KMS-11 (cell line): ENCODE measurements around the gene USP35.

Source experiments
- H2AFZ ChIP-seq: fragments of 200-600 bp; sonication (generic); 2 replicates; pipeline ENCODE4 v1.6.1; 2016; ENCODE audit warnings: antibody characterized with exemption, mixed run types, low read depth
- H3K27ac ChIP-seq: fragments of 200-600 bp; sonication (generic); 2 replicates; pipeline ENCODE4 v1.6.1; 2016; ENCODE audit warnings: mild to moderate bottlenecking, mixed run types
- H3K27me3 ChIP-seq: fragments of 200-600 bp; sonication (generic); 2 replicates; pipeline ENCODE4 v1.6.1; 2017; ENCODE audit warnings: mild to moderate bottlenecking, low read depth, mixed run types, moderate library complexity; ENCODE audit not compliant: insufficient read depth
- H3K36me3 ChIP-seq: fragments of 200-600 bp; sonication (generic); 2 replicates; pipeline ENCODE4 v1.6.1; 2017; ENCODE audit warnings: mild to moderate bottlenecking, mixed run types; ENCODE audit not compliant: insufficient read depth
- H3K4me1 ChIP-seq: fragments of 200-600 bp; sonication (generic); 2 replicates; pipeline ENCODE4 v1.6.1; 2016; ENCODE audit warnings: mild to moderate bottlenecking, low read depth, mixed run types; ENCODE audit not compliant: poor library complexity, severe bottlenecking
- H3K4me2 ChIP-seq: fragments of 200-600 bp; sonication (generic); 2 replicates; pipeline ENCODE4 v1.7.0; 2016; ENCODE audit warnings: mild to moderate bottlenecking, mixed run types
- H3K4me3 ChIP-seq: fragments of 200-600 bp; sonication (generic); IDR thresholded peaks from 2 replicates; pipeline ENCODE4 v1.6.1; 2017; ENCODE audit warnings: low read depth, low read length, mixed read lengths; ENCODE audit not compliant: insufficient read depth
- H3K79me2 ChIP-seq: fragments of 200-600 bp; sonication (generic); 2 replicates; pipeline ENCODE4 v1.6.1; 2016; ENCODE audit warnings: low read depth, mixed run types; ENCODE audit not compliant: insufficient read depth
- H3K9ac ChIP-seq: fragments of 200-600 bp; sonication (generic); 2 replicates; pipeline ENCODE4 v1.6.1; 2016; ENCODE audit warnings: mild to moderate bottlenecking, mixed run types
- H4K20me1 ChIP-seq: fragments of 200-600 bp; sonication (generic); 2 replicates; pipeline ENCODE4 v1.6.1; 2016; ENCODE audit warnings: mild to moderate bottlenecking, mixed run types; ENCODE audit not compliant: insufficient read depth
- CTCF ChIP-seq: fragments of 200-600 bp; sonication (generic); conservative IDR thresholded peaks from 2 replicates; pipeline ENCODE4 v1.6.1; 2017; ENCODE audit warnings: low read depth, mild to moderate bottlenecking, antibody characterized with exemption, low read length, moderate library complexity, mixed read lengths

The USP35 gene

GRCh38 chr11:78196661-78197091 is 8.0 kb downstream of the USP35 start:
- Histone ChIP-seq H3K36me3 (no peaks in the 10 kb centered on the region), H2AFZ (no peak overlapping the region), H3K9ac (no peak overlapping the region), H3K4me1 (no peaks in the 10 kb centered on the region), H3K79me2 (no peaks in the 10 kb centered on the region), H4K20me1 (no peaks in the 10 kb centered on the region), H3K4me2 (no peak overlapping the region), H3K27me3 (no peaks in the 10 kb centered on the region), H3K27ac (no peak overlapping the region), H3K4me3 (no peak overlapping the region)
- no peak for TF ChIP-seq CTCF

- no peak for TF ChIP-seq CTCF
- no peaks in the 10 kb centered on the region for H3K27me3 ChIP-seq
- H3K36me3 ChIP-seq, result no peaks in the 10 kb centered on the region
- no peak overlapping the region for H3K4me2 ChIP-seq
- no peak overlapping the region for H2AFZ ChIP-seq
- no peaks in the 10 kb centered on the region for H3K4me1 ChIP-seq
- H4K20me1 ChIP-seq, result no peaks in the 10 kb centered on the region
- no peak overlapping the region for H3K4me3 ChIP-seq
- H3K9ac ChIP-seq, result no peak overlapping the region
- H3K27ac ChIP-seq, result no peak overlapping the region
- H3K79me2 ChIP-seq, result no peaks in the 10 kb centered on the region
Measured at GRCh38 chr11:78197816-78198215, 9.1 kb downstream of the USP35 start.

GRCh38 chr11:78199015-78199652 is 10.4 kb downstream of the USP35 start:
- no peak overlapping the region for H3K27ac ChIP-seq
- no peaks in the 10 kb centered on the region for H3K79me2 ChIP-seq
- no peak overlapping the region for H3K4me3 ChIP-seq
- no peak overlapping the region for H2AFZ ChIP-seq
- H3K4me1 ChIP-seq, result no peaks in the 10 kb centered on the region
- H4K20me1 ChIP-seq, result no peaks in the 10 kb centered on the region
- H3K36me3 ChIP-seq, result no peaks in the 10 kb centered on the region
- TF ChIP-seq CTCF, result no peak
- H3K27me3 ChIP-seq, result no peaks in the 10 kb centered on the region
- H3K4me2 ChIP-seq, result no peak overlapping the region
- H3K9ac ChIP-seq, result no peak overlapping the region

GRCh38 chr11:78199653-78200015 is 10.9 kb downstream of the USP35 start:
- no peak overlapping the region for H3K4me3 ChIP-seq
- no peaks in the 10 kb centered on the region for H3K36me3 ChIP-seq
- no peak overlapping the region for H3K4me2 ChIP-seq
- no peaks in the 10 kb centered on the region for H3K79me2 ChIP-seq
- no peaks in the 10 kb centered on the region for H3K4me1 ChIP-seq
- no peak overlapping the region for H2AFZ ChIP-seq
- H3K27me3 ChIP-seq, result no peaks in the 10 kb centered on the region
- no peak overlapping the region for H3K27ac ChIP-seq
- H3K9ac ChIP-seq, result no peak overlapping the region
- H4K20me1 ChIP-seq, result no peaks in the 10 kb centered on the region
- TF ChIP-seq CTCF, result no peak
